ENCODE measurements around the gene PGAM5.
A peak's percentile ranks its signal among the peaks of the same experiment; 100 is the strongest.

PGAM5 gene

GRCh38 chr12:132734206-132734605 is 23.6 kb downstream of the PGAM5 start:
- TF ChIP-seq CTCF (IDR thresholded peaks at IDR 0.05; ENCODE audit: unreplicated experiment in 3 of 3): no peak
- H3K9me3 Mint-ChIP-seq: no peaks in the 10 kb centered on the region
- no peaks in the 10 kb centered on the region for H3K4me1 Mint-ChIP-seq
- H3K27ac Mint-ChIP-seq: peak overlapping the region in 1 of 3 experiments; percentile 70
- H3K36me3 Mint-ChIP-seq (ENCODE audit: low read depth): peaks cover 83% of the 10 kb centered on the region
- H3K27me3 Mint-ChIP-seq (ENCODE audit: low read depth): no peaks in the 10 kb centered on the region
- H3K4me3 Mint-ChIP-seq: no peak overlapping the region

- Mint-ChIP-seq H3K27me3 (ENCODE audit: low read depth) (no peaks in the 10 kb centered on the region), H3K27ac (peak overlapping the region in 1 of 3 experiments; percentile 76), H3K9me3 (no peaks in the 10 kb centered on the region), H3K36me3 (ENCODE audit: low read depth) (peaks cover 85% of the 10 kb centered on the region), H3K4me1 (no peaks in the 10 kb centered on the region), H3K4me3 (no peak overlapping the region)
- TF ChIP-seq CTCF (IDR thresholded peaks at IDR 0.05; ENCODE audit: unreplicated experiment in 3 of 3): no peak
Measured at GRCh38 chr12:132735496-132735895, 24.9 kb downstream of the PGAM5 start.

- Mint-ChIP-seq H3K27ac (no peak overlapping the region), H3K4me3 (no peak overlapping the region), H3K4me1 (no peaks in the 10 kb centered on the region), H3K9me3 (no peaks in the 10 kb centered on the region), H3K36me3 (ENCODE audit: low read depth) (peaks cover 86% of the 10 kb centered on the region), H3K27me3 (ENCODE audit: low read depth) (no peaks in the 10 kb centered on the region)
- TF ChIP-seq CTCF (IDR thresholded peaks at IDR 0.05; ENCODE audit: unreplicated experiment in 3 of 3): no peak
Measured at GRCh38 chr12:132736378-132736777, 25.7 kb downstream of the PGAM5 start.

GRCh38 chr12:132736913-132737312 is 26.3 kb downstream of the PGAM5 start:
- Mint-ChIP-seq H3K27ac (no peak overlapping the region), H3K4me1 (no peaks in the 10 kb centered on the region), H3K36me3 (ENCODE audit: low read depth) (peaks cover 86% of the 10 kb centered on the region), H3K4me3 (no peak overlapping the region), H3K9me3 (no peaks in the 10 kb centered on the region), H3K27me3 (ENCODE audit: low read depth) (no peaks in the 10 kb centered on the region)
- no peak for TF ChIP-seq CTCF (IDR thresholded peaks at IDR 0.05; ENCODE audit: unreplicated experiment in 3 of 3)

GRCh38 chr12:132739600-132740312 is 29.1 kb downstream of the PGAM5 start:
- Mint-ChIP-seq H3K9me3 (no peaks in the 10 kb centered on the region), H3K27me3 (ENCODE audit: low read depth) (no peaks in the 10 kb centered on the region), H3K4me1 (no peaks in the 10 kb centered on the region), H3K36me3 (ENCODE audit: low read depth) (peaks cover 85% of the 10 kb centered on the region), H3K4me3 (no peak overlapping the region), H3K27ac (no peak overlapping the region)
- no peak for TF ChIP-seq CTCF (IDR thresholded peaks at IDR 0.05; ENCODE audit: unreplicated experiment in 3 of 3)

- TF ChIP-seq CTCF (IDR thresholded peaks at IDR 0.05; ENCODE audit: unreplicated experiment in 3 of 3): no peak
- no peak overlapping the region for H3K4me3 Mint-ChIP-seq
- H3K4me1 Mint-ChIP-seq: no peaks in the 10 kb centered on the region
- no peaks in the 10 kb centered on the region for H3K27me3 Mint-ChIP-seq (ENCODE audit: low read depth)
- no peaks in the 10 kb centered on the region for H3K9me3 Mint-ChIP-seq
- H3K36me3 Mint-ChIP-seq (ENCODE audit: low read depth): peaks cover 88% of the 10 kb centered on the region
- no peak overlapping the region for H3K27ac Mint-ChIP-seq
Measured at GRCh38 chr12:132740313-132740646, 29.6 kb downstream of the PGAM5 start.
